Measurements from ENCODE around the gene CHDH.
A peak's percentile ranks its signal among the peaks of the same experiment; 100 is the strongest.

CHDH gene, protein sequence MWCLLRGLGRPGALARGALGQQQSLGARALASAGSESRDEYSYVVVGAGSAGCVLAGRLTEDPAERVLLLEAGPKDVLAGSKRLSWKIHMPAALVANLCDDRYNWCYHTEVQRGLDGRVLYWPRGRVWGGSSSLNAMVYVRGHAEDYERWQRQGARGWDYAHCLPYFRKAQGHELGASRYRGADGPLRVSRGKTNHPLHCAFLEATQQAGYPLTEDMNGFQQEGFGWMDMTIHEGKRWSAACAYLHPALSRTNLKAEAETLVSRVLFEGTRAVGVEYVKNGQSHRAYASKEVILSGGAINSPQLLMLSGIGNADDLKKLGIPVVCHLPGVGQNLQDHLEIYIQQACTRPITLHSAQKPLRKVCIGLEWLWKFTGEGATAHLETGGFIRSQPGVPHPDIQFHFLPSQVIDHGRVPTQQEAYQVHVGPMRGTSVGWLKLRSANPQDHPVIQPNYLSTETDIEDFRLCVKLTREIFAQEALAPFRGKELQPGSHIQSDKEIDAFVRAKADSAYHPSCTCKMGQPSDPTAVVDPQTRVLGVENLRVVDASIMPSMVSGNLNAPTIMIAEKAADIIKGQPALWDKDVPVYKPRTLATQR

DNA sequence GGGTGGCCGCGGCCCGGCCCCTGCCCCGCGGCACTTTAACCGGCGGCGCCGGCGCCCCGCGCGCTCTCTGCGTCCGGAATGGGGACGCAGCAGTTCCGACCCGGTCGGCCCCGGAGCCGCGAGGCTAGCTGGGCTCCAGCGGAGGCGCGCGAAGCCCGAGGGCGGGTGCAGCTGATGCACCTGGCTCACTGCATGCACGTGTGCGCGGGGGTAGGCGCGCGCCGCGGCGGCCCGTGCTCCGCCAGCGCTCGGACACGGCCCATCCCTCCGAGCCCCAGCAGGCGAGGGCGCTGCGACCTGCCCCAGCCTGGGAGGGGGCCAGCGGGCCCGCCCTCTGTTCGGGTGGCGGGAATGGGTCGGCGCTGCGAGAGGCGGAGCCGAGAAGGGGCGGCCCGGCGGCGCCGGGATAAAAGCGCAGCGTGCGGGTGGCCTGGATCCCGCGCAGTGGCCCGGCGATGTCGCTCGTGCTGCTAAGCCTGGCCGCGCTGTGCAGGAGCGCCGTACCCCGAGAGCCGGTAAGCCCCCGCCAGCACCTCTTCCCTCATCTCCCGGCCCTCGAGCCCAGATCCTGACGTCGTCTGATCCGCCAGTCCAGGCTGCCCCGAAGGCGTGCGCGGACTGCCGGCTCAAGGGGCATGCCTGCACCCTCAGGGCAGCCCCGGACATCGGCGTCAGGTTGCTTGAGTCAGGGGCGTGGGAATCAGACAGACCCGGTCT is at the start of gene CHDH, which contains the start of gene IL17RB:
TSS of gene CHDH (minus strand) at position 286 of the 717 bp plus-strand sequence. CDS start 22,411 bp downstream, outside the sequence.
TSS of gene IL17RB (plus strand) at position 435 of the 717 bp plus-strand sequence. CDS start at position 456, 21 bp downstream.
- DNase-seq (ENCODE audit: low spot score): no peak

DNA sequence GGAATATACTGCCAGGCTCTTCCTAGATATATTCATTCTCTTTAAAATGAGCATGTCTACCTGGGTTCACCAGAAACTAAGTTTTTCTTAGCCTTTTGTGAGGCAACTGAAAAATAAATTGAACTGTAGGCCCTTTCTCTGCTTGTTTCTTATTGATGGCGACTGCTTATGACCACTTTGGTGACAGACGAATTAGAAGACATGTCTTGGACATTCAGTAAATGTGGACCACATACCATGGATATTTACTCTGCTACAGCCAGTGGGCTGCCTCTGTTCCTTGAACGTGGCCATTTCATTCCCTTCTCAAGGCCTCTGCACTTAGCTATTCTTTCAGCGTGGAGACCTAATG is 46.0 kb upstream of the CHDH start:
- no peak for DNase-seq (ENCODE audit: low spot score)

DNA sequence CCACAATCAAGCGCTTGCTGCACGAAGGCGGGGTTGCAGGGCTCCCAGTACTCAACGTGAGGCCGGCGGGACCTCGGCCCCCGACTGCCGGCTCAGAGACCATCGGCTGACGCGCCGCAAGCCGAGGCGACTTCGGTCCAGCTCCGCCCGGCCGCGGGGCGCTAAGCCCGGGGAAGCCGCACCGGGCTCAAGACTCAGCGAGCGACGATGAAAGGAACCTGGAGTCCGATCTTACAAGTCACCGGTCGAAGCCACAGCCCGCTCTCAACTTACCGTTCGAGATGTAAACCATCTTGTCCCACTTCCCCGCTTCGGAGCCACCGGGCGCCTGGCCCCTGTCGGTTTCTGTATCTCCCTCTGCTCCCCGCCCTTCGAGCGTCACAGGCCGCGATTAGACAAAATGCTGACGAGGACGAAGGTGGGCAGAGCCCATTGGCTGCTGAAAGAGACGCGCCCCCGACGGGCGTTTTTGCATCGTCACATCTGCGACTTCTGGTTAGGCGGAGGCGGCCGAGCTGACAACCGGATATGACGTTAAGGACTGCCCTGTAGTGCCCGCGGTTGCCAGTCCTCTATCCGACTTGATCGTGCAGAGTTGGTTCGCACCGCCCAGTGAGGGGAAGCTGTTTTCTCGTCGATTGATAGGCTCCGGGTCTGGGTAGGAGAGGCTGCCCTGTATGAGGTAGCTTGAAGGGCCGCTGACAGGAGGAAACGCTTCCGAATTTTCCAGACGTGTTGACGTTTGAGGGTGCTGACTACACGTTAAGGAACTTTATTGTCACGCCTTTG is 45.5 kb upstream of the CHDH start, which contains the start of gene SELENOK:
TSS of gene SELENOK (minus strand) at position 363 of the 789 bp plus-strand sequence.
- DNase-seq (ENCODE audit: low spot score): peak; percentile 98

DNA sequence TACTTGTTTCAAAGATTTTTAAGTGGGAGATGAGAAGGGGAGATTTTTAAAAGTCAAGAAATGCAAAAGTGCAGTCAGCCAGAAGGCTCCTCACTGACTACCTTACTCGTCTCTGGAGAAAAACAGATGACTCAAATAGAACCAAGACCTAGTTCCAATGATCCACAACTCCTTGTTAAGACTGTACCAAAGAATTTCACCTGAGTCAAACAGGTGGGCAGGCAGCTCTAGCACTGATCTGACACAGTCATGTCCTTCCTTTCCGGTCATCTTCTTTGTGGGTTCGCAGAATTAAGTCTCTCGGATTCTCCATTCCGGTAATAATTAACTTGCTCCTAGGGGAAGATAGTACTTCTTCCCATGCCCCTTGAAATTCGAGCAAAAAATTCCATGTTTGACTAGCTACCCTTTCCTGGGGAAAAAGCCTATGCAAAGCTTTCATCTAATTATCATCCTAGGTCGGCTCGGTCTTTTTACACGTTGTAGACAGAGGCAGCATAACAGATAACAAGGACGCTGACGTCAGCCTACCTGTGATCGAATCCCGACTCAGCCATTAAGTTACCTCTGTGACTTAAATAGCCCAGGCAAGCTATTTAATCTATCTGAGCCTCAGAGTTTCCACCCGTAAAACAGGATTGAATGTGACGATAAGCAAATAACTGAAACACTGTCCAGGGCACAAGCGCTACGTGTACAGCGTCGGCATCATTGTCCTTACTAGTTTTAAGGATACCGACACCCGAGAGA is 44.7 kb upstream of the CHDH start:
- DNase-seq (ENCODE audit: low spot score): peak; percentile 34

DNA sequence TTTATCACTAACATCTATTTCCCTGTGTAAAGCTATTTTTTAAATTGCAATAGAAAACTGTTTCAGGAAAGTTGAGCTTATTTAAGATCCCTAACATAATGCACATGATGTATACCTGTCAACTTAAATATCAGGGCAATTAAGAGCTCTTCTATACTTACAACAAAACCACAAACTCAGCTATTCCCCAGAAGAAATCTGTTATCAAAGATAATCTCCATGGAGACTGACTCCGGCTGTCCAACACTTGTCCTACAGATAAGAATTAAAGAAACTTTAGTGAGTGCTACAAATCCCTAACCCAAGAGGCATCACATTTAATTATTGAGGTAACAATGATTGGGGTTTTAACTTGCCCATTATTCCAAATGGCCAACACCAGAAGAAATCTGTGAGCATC is 42.0 kb upstream of the CHDH start:
- no peak for DNase-seq (ENCODE audit: low spot score)

DNA sequence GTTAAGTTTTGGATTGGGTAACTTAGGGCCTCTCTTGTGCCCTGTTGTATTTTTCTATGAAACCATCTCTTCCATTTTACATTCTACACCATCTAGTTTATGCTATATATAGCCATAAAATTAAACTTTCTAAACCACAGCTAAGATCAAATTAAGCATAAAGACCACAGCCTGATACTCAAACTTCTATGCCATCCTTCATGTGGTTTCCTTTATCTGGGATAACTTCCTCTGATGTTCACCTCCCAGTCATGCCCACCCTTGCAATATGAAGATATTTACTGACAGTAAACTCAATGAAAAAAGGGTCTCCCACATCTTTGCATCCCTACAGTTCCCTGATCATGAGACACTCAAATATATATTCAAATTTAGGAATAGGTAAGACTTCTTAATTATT is 41.2 kb upstream of the CHDH start:
- no peak for DNase-seq (ENCODE audit: low spot score)

DNA sequence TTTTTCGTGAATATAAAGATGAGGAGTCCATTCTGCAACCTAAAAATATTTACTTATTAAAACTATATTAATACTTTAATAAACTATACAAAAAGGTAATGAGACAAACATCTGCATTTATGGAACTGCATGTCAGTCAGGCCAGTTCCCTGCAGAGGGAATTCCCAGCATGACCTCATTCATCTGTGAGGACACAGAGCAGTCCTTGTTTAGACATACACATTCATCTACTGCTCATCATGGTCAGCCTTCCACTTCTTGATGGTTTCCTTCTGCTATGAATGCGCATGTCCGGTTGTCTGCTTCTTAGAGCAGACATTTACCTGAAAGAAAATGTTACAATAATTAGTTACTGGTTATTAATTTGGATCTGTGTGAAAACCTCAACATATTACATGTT is 39.0 kb upstream of the CHDH start:
- DNase-seq (ENCODE audit: low spot score): no peak

DNA sequence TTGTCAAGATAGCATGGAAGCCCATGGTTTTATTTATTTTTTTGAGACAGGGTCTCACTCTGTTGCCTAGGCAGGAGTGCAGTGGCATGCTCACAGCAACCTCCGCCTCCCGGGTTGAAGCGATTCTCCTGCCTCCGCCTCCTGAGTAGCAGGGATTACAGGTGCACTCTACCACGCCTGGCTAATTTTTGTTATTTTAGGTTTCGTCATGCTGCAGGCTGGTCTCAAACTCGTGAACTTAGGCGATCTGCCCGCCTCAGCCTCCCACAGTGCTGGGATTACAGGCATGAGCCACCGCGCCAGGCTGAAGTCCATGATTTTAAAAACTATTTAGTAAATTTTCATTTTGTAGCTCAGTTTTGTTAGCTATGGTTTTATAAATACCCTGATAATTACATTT is 38.4 kb upstream of the CHDH start:
- DNase-seq (ENCODE audit: low spot score): no peak

DNA sequence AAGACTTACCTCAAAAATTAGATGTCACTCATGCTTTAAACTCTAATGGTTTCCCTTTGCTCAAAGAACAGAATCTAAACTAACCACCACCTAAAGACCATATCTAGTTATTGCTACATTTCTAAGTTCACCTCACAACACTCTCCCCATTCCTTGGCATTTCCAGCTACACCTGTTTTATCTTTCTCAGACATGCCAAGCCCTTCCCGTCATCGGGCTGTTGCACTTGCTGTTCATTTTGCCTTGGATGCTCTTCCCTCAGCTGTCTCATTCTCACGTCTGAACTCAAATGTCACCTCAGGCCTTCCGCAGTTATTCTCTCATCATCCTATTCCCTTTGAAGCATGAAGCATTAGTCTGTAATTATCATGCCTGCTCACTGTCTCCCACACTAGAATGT is 36.8 kb upstream of the CHDH start:
- no peak for DNase-seq (ENCODE audit: low spot score)

DNA sequence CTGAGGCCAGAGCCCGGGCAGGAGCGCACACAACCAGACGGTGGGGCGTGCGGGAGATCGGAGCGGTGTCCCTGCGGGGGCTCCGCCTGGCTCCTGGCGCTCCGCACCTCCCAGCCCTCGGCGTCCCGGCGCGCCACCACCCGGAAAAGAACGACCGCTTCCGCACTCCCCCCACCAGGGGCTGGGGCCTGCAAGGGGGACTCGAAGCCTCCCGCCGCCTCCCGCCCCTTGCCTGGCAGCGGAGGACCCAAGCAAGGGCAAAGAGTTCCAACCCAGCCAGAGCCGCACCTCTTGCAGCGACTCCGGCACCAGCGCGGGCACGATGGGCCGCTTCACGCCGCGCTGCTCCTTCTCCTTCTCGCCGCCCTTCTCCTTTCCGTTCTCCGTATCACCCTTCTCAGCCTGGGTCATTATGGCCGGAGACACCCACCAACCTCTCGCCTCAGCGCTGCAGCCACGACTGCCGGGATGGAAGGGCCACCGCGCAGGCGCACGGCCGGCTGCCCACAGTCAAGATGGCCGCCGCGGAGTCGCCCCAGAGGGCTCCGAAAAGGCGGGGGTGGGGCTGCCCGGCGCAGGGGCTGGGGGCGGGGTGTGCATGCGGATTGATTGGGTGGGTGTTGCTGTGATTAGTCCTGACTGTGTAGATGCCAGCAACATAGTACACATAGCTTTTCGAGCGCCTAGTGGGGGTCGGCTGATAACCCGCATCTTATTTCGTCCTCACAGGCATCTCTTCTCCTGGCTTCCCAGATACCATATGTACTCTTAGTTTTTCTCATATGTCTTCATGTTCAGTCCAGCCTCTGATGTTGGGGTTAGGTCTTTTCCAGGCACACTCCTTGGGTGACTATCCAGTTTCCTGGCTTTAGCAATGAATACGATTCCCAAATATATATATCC is 35.7 kb upstream of the CHDH start, which contains the start of gene ACTR8:
TSS of gene ACTR8 (minus strand) at position 462 of the 903 bp plus-strand sequence. CDS start at position 411, 51 bp downstream.
- peak; percentile 84 for DNase-seq (ENCODE audit: low spot score)

DNA sequence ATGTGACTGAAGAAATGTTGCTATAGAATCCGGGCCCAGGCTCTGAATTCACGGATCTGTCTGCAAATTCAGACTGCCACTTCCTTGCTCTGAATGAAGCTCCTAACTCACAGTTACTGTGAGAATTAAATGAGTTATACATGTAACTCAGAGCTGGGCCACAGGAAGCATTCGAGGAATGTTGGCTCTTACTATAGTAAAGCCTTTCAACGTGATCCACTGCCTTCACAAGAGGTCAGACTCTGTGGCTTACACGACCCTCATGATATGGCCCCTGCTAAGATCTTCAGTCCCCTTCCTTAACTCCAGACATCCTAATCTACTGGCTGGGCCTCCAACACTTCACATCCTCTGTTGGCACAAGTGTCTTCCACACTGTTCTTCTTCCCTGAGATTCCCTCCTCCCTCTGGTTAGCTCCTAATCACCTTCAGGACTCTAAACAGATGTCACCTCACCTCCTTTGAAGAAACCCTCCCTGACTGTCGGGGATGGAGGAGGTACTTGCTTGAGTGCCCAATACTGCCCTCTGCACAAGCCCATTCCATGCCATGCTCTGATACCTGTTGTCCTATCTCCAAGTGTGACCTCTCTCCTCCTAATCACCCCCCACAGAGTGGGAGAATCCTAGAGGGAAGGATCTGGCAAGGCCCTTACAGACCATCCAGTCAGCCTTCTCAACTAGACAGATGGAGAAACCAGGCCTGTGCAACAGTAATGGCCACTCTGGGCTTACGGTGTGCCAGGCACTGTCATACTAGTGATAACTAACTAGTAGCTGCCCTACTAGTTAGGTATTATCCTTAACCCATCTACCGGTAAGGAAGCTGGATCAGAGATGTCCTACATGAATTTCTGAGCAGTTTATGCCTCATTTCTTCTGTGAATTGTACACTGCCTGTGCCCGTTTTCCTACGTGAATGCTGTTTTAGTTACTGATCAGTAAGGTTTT is 34.5 kb upstream of the CHDH start:
- DNase-seq (ENCODE audit: low spot score): no peak

DNA sequence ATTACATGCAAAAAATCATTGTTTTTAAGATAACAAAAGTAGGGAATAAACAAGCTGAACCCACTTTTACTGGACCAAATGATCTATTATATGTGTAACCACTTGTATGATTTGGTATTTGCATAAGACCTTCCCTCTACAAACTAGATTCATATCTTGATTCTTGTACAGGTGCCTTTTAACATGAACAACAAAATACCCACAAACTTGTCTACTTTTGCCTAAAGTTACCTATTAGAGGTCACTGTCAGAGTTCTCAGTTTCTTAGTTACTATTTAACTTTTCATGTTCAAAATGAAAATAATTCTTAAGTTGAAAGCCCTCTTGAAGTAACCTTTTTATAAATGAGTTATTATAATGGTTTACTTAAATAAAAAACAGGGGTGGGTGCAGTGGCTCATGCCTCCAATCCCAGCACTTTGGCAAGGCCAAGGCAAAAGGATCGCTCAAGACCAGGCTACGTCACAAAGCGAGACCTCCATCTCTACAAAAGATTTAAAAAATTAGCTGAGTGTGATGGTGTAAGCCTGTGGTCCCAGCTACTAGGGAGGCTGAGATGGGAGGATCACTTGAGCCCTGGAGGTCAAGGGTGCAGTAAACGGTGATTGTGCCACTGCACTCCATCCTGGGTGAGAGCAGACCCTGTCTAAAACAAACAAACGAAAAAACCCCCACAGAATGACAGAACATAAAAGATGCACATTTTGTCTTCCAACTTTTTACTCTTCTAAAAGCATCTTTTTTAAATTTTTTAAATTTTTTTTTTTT is 19.7 kb upstream of the CHDH start:
- no peak for DNase-seq (ENCODE audit: low spot score)

DNA sequence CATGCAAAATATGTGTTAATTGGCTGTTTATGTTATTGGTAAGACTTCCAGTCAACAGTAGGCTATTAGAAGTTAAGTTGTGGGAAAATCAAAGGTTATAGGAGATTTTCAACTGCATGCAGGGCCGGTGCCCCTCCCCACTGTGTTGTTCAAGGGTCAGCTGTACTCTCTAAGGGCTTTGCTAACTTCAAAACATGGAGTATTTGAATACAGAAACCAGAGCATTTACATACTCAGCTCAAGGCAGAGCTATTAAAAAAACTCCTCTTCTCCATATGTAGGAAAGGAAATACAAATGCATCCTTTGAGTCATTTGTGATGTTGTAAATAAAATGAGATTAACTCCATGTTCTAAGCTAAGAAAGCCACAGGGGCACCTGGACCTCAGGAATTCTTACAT is 16.9 kb upstream of the CHDH start:
- DNase-seq (ENCODE audit: low spot score): no peak

DNA sequence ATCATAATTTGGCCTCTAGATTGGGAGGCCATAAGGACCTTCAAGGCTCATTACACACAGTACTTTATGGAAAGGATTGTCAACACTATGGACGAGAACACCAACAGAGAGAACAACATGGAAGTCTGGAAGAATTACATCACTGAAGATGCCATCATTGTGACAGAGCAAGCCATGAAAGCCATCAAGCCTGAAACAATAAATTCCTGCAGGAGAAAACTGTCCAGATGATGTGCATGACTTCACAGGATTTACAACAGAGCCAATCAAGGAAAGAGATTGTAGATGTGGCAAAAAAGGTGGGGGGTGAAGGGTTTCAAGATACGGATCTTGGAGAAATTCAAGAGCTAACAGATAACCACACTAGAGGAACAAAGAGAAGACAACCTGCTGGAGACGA is 16.0 kb upstream of the CHDH start:
- no peak for DNase-seq (ENCODE audit: low spot score)

DNA sequence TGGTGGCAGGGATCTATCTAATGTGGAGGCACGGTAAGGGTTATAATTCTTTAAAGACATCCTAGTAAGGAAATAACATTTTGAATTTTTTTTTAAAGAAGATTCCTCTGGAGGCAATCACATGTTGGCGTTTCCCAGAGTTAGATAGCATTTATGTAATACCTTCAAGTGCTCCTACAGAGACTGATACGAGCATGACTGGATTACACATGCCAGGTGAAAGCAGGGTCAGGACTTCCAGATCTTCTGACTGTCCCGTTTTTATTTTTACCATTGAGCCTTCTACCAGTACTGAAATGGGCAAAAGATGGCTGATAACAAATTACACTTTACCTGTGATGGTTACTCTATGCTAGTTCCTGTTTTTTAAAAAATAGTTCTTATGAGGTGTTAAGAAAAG is 14.0 kb upstream of the CHDH start:
- no peak for DNase-seq (ENCODE audit: low spot score)

DNA sequence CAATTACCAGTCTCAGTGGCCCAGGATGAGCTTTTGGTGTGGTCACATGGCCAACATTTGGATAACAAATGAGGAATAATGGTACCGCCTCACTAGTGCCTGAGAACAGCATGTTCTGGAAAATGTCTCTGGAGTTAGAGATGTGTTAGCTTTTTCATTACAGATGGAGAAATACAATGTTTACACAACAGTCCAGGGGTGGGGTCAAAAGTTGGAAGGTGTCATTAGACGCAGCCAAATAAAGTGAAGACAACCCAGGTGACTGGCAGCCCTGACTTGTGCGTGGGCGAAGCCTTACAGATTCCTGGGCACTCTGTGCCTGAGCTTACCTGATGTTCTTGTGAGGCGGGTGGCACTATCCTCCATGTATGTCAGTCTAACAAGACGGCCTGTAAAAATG is 13.0 kb upstream of the CHDH start:
- DNase-seq (ENCODE audit: low spot score): no peak

DNA sequence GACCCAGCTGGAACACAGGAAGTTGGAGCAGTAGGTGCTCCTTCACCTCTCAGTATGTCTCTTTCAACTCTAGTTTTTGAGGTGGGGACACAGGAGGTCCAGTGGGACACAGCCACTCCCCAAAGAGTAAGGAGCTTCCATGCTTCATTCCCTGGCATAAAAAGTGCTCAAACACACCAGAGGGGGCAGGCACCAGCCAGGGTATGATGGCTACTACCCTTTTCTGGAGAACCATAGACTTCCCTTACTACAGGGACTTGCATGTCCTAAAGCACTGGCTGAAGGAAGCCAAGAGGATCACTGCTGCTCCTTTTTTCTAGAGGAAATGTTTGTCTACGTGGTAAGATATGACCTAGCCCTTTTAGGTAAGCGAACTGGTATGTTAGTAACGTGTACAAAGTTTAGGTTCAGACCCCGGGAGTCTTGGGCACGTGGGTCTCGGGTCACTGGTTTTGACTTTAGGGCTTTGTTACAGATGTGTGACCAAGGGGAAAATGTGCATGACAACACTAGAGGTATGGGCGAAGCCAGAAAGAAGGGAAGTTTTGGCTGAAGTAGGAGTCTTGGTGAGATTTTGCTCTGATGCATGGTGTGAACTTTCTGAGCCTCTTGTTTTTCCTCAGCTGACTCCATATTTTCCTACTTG is 12.0 kb upstream of the CHDH start:
- no peak for DNase-seq (ENCODE audit: low spot score)

DNA sequence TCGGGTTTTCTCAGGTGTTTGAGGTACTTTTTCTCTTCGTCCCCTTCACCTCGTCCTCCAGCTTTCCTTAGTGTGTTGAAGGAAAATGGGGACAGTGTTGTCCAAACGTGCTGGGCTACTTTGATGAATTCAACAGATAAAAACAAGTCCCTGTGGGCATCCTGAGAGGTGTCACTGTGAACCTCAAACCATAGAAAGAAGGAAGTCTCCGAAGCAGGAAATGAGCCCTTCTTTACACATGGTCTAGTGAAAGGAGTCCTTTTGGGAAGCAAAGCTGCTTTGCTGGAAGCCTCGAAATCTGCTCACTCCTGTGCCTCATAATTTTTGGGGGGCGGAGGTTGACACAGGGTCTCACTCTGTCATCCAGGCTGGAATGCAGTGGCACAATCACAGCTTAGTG is 10.7 kb upstream of the CHDH start:
- no peak for DNase-seq (ENCODE audit: low spot score)
